ENCODE measurements around the gene WRNIP1. TPM values are rescaled to one million over a fixed set of nuclear protein-coding genes. Genes with fewer than 3 reads are reported as not detected.
"Not testable (repeated sequence)": the region's sequence is repeated elsewhere in the genome, so short reads cannot be mapped to it uniquely, and the experiment has no call there.

WRNIP1 gene
- total RNA-seq, 2 experiments from 2014 or later: 36.1 to 36.6 TPM

DNA sequence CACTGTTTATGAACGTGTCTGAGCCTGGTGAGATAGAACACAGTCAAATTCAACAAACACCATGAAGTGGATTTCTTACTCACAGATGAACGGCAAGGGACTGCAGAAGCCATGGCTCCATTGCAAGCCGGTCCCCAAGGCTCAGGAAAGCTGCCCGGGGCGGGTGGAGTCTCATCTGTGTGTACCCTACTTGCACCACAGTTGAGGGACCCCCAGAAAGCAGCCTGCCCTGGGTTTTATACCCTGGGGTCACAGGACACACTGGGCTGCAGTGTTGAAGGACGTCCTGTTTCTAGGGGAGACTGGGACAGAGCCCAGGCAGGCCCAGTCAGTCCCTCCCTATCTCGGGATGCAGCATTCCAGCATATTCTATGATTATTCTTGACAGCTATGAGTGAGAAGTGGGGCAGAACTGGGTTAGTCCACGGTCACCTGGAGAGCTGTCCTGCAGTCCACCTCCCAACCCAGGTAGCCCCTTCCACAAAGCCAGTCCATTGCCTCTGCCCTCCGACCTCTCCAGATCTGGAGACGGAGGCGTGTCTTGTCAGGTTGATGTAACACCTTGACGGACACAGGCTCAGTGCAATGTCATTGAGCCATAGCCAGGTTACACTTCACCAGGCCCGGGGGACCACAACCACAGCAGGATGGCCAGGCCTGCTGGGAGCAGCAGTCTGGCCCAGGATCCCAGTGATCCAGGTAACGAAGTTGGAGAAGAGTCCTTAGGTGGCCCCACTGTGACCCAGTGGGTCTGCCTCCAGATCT, 35.5 kb downstream of the WRNIP1 start:
- Mint-ChIP-seq H3K36me3 (ENCODE audit: low read depth) (no peaks in the 10 kb centered on the region), H3K4me1 (ENCODE audit: low read depth) (peaks cover 28% of the 10 kb centered on the region), H3K27me3 (no peaks in the 10 kb centered on the region), H3K9me3 (no peaks in the 10 kb centered on the region), H3K27ac (no peak overlapping the region), H3K4me3 (no peak overlapping the region)
- TF ChIP-seq, protein P1, sequence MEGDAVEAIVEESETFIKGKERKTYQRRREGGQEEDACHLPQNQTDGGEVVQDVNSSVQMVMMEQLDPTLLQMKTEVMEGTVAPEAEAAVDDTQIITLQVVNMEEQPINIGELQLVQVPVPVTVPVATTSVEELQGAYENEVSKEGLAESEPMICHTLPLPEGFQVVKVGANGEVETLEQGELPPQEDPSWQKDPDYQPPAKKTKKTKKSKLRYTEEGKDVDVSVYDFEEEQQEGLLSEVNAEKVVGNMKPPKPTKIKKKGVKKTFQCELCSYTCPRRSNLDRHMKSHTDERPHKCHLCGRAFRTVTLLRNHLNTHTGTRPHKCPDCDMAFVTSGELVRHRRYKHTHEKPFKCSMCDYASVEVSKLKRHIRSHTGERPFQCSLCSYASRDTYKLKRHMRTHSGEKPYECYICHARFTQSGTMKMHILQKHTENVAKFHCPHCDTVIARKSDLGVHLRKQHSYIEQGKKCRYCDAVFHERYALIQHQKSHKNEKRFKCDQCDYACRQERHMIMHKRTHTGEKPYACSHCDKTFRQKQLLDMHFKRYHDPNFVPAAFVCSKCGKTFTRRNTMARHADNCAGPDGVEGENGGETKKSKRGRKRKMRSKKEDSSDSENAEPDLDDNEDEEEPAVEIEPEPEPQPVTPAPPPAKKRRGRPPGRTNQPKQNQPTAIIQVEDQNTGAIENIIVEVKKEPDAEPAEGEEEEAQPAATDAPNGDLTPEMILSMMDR (IDR thresholded peaks at IDR 0.05): no peak
- intact Hi-C loops (cut with micrococcal nuclease): no loop called here
- no peak for ATAC-seq
- no peak for DNase-seq
- POLR2A ChIA-PET: interaction anchor here (0.8 to 1.3 kb wide), 4 partner anchors 9 to 54 kb away, joined by 3 to 4 read pairs (median 3); partner anchors contain the start of gene SERPINB1
- CTCF ChIA-PET: interaction anchor here (1.3 to 2.2 kb wide), 2 partner anchors 9 to 17 kb away, joined by 4 to 5 read pairs; no protein-coding TSS in a partner anchor

DNA sequence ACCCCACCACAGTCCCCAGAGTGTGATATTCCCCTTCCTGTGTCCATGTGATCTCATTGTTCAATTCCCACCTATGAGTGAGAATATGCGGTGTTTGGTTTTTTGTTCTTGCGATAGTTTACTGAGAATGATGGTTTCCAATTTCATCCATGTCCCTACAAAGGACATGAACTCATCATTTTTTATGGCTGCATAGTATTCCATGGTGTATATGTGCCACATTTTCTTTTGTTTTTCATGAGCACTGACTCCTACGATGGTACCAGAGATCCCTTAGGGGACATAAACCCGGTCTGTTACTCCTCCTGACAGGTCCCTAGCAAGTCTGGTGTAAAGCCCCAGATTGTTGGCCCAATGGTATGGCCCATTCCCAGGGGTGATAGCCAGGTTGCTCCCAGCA, 36.5 kb downstream of the WRNIP1 start:
- CTCF ChIA-PET: interaction anchor here (1.1 kb wide), 1 partner anchor 10 kb away, joined by 3 read pairs; no protein-coding TSS in a partner anchor
- intact Hi-C loops (cut with micrococcal nuclease); POLR2A ChIA-PET: not testable (repeated sequence)

DNA sequence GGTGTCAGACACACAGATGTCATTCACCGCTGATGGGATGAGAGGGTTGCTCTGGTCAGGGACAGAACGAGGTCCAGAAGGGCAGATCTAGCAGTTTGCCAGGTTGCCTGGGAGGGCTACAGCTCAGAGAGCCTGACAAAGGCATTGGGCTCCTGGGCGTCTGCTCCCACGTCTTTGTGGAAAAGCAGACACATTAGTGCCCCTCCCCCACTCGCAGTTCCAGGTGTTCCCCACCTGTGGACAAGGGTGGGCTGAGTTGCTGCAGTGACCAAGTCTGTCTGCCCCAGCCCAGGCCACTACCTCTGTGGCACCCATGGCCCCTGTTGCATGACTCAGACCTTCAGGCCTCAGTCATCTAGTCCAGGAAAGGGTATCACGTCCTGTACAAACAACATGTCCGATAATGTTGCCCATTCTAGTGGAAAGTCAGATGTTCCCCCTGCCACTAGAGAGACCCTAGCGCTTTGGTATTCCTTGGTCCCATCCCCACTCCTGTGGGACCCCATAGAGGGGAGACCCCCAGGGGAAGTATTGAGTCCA, 37.4 kb downstream of the WRNIP1 start:
- CTCF ChIA-PET: interaction anchor here (1.1 kb wide), 1 partner anchor 11 kb away, joined by 3 read pairs; no protein-coding TSS in a partner anchor
- Mint-ChIP-seq H3K4me1 (ENCODE audit: low read depth) (peaks cover 19% of the 10 kb centered on the region), H3K36me3 (ENCODE audit: low read depth) (no peaks in the 10 kb centered on the region), H3K27ac (no peak overlapping the region), H3K4me3 (no peak overlapping the region), H3K9me3 (no peaks in the 10 kb centered on the region), H3K27me3 (no peaks in the 10 kb centered on the region)
- intact Hi-C loops (cut with micrococcal nuclease): no loop called here
- TF ChIP-seq, protein P1 (IDR thresholded peaks at IDR 0.05): no peak
- ATAC-seq: no peak
- POLR2A ChIA-PET: interaction anchor here (1.2 kb wide), 1 partner anchor 9 kb away, joined by 3 read pairs; no protein-coding TSS in a partner anchor
- DNase-seq: no peak

More for the DNA sequence above, 36.5 kb downstream of the WRNIP1 start:
- H3K27me3 Mint-ChIP-seq; H3K36me3 Mint-ChIP-seq (ENCODE audit: low read depth); H3K4me3 Mint-ChIP-seq; ATAC-seq; DNase-seq; H3K27ac Mint-ChIP-seq; H3K9me3 Mint-ChIP-seq: not testable (repeated sequence)
- peaks cover 27% of the 10 kb centered on the region for H3K4me1 Mint-ChIP-seq (ENCODE audit: low read depth)

DNA sequence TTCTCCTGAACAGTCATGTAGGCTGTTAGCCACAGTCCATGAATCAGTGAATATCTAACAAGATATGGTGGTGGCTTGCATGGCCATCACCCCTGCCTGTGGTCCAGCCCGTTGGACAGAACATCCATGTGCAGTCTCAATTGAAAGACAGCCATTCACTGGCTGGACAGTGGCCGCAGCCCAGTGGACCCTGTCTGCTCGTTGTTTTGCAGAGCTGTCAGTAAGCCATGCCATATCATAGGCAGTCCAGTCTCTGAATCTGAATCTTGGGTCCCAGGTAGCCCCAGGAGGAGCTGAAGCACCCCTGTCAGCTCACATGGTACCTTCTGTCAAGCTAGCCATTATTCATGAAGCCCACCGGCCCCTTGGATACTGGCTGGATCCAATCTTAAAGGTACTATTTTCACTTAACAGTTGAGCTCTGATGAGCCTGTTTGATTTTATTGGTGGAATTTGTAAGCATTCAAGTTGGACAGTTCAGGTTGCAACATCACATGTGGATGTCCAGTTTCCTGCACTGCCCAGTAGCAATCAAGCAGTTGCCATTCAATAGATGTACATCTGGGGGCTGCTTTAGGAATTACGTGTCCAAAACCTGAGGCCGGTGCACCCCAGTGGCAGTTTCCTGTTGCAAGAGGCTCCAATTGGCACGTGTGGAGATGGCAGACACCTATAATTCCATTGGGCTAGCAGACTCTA, 38.7 kb downstream of the WRNIP1 start:
- DNase-seq (no peak), ATAC-seq (no peak)
- POLR2A ChIA-PET: interaction anchor here (1.2 kb wide), 1 partner anchor 10 kb away, joined by 3 read pairs; no protein-coding TSS in a partner anchor
- no peaks in the 10 kb centered on the region for H3K27me3 Mint-ChIP-seq
- no peaks in the 10 kb centered on the region for H3K36me3 Mint-ChIP-seq (ENCODE audit: low read depth)
- no peak overlapping the region for H3K4me3 Mint-ChIP-seq
- intact Hi-C loops (cut with micrococcal nuclease): no loop called here
- TF ChIP-seq, protein P1 (IDR thresholded peaks at IDR 0.05): no peak
- no peaks in the 10 kb centered on the region for H3K9me3 Mint-ChIP-seq
- H3K4me1 Mint-ChIP-seq (ENCODE audit: low read depth): peaks cover 13% of the 10 kb centered on the region
- no peak overlapping the region for H3K27ac Mint-ChIP-seq
- CTCF ChIA-PET: interaction anchor here (0.9 to 1.0 kb wide), 4 partner anchors 13 to 129 kb away, joined by 3 to 4 read pairs (median 3); no protein-coding TSS in a partner anchor

DNA sequence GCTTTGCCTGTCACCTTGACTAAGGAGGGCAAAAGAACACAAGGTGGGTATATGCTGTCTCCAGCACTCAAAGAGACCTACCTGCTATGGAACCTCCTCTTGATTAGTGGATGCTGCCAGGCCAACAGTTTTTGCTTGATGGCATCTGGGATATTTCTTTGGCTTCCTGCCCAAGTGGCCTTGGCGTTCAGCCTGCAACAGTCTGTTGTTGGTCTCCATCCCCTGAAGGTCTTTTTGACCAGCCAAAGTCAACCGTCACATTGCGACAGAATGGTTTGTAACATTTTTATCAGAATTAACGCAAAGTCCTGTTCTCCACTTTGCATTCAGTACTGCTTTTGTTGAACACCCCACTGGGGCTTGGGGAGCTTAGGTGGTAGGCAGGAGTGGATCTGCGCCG, 39.3 kb downstream of the WRNIP1 start:
- ATAC-seq (no peak), DNase-seq (no peak)
- no peak overlapping the region for H3K4me3 Mint-ChIP-seq
- POLR2A ChIA-PET: no interaction called here
- H3K36me3 Mint-ChIP-seq (ENCODE audit: low read depth): no peaks in the 10 kb centered on the region
- CTCF ChIA-PET: interaction anchor here (0.9 to 1.0 kb wide), 3 partner anchors 14 to 128 kb away, joined by 3 to 4 read pairs (median 3); no protein-coding TSS in a partner anchor
- H3K9me3 Mint-ChIP-seq: no peaks in the 10 kb centered on the region
- intact Hi-C loops (cut with micrococcal nuclease): no loop called here
- H3K4me1 Mint-ChIP-seq (ENCODE audit: low read depth): peaks cover 11% of the 10 kb centered on the region
- TF ChIP-seq, protein P1 (IDR thresholded peaks at IDR 0.05): no peak
- no peaks in the 10 kb centered on the region for H3K27me3 Mint-ChIP-seq
- no peak overlapping the region for H3K27ac Mint-ChIP-seq
